Stimulated activated CD8-positive, alpha-beta memory T cell treated with anti-CD3 and anti-CD28 coated beads, Interleukin-4, amount 100 ng/mL, for 24 hours (primary cell): ENCODE data around the gene AGXT2.

Experiments
- DNase-seq: peaks from one replicate; pipeline ENCODE4 v3.0.0-alpha.2; 2020; ENCODE audit warnings: low read depth

Gene AGXT2

DNA sequence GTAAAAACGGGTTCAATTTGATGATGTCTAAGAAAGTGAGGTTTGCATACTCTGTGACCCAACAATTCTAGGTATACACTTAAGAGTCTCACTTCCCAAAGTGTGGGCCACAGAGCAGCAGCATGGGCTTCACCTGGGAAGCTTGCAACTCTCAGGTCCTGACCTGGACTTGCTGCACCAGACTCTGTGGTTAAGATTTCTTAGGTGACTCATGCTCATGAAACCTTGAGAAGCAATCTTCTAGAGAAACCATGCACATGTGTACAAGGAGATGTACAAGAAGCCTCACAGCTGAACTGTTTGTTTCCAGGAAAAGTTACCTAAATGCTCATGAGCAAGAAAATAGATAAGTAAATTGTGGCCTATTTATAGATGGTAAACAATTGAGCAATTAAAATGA, 88.4 kb downstream of the AGXT2 start:
- DNase-seq = peak; percentile 2

DNA sequence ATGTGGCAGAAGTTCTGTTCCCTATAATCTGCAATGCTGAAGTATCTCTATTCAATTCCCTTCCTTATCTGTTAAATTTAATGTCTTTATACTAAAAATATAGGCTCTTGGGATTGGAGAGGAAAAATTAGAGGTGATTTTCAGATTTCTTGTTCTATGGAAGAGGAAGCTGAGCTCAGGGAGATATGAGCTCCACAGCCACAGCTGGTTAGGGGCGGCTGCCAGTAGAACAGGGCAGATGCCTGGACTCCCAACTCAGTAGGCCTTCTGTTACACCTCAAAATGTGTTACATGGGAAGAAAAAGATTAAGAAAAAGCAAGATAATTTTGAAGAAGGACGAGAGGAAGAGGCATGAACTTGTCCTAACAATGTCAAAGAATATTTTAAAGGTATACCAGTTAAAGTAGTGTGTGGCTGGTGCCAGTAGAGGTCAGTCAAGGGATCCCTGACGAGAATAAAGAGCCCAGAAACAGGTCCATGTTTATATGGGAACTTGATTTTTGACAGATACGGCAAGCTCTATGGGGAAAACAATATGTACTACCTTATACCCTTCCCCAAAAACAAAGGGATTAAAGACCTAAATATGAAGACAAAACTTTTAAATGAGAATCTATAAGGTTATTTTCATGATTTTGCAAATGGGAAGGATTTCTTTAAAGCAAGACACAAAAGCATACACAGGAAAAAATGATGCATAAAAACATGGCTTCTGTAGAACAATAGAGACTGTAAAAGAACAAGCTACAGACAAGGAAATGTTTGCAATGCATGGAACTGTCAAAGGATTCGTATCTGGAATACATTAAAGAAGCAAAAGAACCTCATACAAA, 89.7 kb downstream of the AGXT2 start:
- DNase-seq = no peak

DNA sequence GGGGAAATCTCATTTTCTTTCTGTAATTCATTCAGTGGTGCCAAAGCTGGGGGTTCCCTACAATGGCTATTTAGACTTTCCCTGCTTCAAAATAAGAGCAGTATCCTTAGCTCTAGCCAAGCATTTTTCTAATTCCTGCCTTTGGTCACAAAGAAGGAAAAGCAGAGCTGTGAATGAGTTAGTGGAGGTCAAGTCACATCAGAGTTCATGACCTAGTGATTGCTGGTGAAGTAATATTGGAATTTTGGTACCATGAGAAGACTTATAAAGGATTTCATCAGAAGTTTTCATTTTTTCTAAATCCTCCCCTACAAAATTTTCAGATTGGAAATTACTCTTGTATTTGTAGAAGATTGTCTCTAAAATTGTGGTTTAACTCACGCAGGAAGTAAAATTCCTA, 90.4 kb downstream of the AGXT2 start:
- DNase-seq = no peak
